GM19324 (cell line): Measurements from ENCODE around the gene FAM120A.

Source experiments
- ATAC-seq: cut with Tn5 transposase; IDR thresholded peaks from one replicate; pipeline ENCODE4 v1.9.1; 2021; ENCODE audit warnings: mild to moderate bottlenecking, moderate library complexity; ENCODE audit not compliant: unreplicated experiment, low FRiP score

FAM120A gene

DNA sequence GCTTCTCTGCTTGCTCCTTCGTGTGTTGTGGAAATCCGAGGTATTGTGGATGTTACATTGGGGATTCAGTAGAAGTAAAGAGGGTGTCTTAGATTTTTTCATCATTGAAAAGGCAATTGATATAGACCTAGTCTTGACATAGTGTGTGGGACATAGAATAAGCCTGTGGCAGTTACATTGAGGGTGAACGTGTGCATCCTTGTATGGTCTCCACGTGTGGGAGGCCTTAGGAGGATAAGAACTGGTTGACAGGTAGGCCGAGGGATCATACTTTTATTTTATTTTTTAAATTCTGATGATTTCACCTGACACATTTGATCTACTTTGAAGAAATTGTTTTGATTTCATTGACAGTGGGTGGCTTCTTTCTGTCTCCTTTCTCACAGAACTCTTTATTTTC is 18.9 kb downstream of the FAM120A start:
- ATAC-seq: no peak

DNA sequence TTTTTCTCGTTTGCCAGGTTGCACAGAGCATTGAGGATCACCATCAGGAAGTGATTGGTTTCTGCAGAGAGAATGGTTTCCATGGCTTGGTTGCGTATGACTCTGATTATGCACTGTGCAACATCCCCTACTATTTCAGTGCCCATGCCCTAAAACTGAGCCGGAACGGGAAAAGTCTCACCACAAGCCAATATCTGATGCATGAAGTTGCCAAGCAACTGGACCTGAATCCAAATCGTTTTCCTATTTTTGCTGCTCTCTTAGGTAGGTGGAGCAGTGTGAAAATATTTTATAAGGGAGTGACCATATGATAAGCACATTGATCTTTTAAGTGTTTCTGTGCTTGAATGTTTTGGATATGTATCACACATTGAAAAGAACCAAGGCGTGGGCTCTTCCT is 19.6 kb downstream of the FAM120A start:
- no peak for ATAC-seq

- ATAC-seq: no peak
These were observed 21.9 kb downstream of the FAM120A start for GRCh38 chr9:93473411-93473810.

- no peak for ATAC-seq
These were observed 23.6 kb downstream of the FAM120A start for GRCh38 chr9:93475108-93475507.

DNA sequence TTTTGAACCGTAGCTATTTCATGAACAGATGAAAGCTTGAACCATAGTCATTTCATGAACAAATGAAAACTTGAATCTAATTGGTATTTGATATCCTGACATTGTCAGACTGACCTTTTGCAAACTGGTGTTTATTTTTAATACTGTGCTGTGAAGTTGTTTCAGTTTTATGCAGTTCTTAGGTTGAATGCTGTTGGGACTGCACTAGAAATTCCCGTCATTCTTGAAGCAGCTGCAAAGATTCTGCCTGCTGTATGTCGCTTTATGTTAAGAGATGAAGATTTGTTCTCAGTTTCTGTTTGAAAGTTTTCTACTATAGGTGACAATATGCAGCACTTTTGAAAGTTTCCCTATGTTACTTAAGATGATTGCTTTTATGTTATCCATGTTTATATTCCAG is 24.4 kb downstream of the FAM120A start:
- no peak for ATAC-seq

DNA sequence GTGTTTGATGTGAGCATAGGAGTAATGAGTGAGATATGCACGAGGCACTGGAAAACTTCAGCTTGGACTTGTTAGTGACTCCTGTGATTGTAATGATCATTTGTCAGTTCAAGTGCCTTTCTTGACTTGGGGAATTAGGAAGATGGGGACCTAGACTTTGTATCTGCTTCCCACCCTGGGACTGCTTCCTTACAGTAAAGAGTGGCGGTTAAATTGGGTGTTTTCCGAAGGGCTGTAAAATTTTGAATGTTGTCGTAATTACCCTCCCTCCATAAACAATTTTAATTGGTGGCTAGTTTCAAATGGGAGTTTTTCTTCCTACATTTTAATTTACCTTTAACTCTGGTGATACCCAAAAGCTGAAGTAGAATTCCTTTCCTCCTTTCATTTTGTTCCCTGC is 25.4 kb downstream of the FAM120A start:
- no peak for ATAC-seq

DNA sequence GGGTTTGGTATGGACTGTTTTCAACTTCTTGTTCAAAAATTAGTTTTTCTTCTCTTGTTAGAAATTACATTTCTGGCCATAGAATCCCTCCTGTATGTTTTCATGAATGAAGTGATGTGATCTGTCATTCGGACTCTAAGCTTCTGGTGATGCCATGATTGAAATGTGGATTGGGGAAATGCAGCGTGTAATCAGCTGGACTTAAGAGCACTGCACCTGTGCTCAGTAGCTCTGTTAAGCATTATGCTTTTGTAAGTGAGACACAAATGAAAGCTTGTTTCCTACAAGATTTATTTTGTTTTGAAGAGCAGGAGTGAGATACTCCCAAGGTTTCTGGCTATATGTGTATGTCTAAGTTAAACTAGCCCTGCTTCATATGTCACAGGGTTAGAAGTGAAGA is 25.9 kb downstream of the FAM120A start:
- ATAC-seq: no peak

GRCh38 chr9:93479726-93480125 is 28.2 kb downstream of the FAM120A start:
- no peak for ATAC-seq

DNA sequence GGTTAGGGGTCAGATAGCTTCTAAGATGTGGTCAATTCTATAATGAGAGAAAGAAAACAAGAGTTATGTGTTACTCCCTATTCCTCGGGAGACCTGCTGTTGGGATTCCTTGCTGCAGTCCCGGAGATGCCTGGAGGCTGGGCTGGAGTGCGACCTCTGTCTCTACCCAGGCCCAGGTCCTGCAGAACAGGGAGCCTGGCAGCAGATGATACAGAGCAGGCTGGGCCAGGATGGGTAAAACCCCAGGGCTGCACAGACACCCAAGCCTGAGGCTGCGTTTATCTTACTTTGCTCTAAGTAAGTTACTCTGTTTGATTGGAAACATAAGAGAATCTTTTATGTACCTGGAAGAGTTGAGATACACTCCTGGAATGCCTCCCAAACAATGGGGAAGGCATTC is 28.8 kb downstream of the FAM120A start:
- ATAC-seq: no peak

DNA sequence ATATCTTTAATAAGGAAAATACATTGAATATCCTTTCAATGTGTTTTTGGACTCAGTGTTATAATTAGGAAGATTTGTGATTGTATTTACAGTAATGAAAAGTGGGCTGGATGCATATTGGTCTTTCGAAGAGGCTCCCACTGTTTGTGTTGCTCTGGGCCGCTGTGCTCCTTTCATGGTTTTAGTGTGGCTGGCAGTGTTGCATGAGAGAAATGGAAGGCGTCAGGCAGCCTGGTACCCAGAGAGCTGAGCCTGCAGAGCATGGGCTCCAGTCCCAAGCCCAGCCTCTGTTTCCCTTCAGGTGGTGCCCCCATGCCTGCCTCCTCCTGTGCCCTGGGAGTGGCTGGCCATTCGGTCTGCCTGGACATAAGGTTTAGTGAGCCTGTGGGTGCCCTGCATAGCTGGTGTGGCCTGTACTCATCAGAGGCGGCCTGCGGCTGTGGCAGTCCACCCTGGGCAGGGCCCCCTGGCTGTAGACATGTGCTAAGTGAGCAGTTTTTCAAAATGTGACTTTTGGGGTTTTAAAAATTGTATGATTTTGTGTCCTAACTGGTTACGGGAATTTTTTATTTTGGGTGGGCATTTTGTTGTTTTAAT is 29.3 kb downstream of the FAM120A start:
- no peak for ATAC-seq

DNA sequence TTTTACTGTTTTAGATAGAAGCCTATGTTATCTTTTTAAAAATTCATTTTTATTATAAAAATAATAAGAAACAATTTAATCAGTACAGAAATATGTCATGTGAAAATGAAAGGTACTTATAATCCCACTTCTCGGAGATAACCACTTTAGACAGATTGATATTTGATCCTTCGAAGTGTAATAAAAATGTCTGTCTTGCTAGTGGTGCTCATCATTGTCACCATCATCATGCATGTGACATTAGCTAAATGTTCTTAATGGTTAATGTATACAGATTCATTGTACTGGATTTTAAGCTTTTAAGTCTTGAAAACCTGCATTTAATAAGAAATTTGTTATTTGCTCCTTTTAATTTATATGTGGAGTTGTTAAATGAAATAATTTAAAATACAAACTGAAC is 32.0 kb downstream of the FAM120A start:
- ATAC-seq: no peak

DNA sequence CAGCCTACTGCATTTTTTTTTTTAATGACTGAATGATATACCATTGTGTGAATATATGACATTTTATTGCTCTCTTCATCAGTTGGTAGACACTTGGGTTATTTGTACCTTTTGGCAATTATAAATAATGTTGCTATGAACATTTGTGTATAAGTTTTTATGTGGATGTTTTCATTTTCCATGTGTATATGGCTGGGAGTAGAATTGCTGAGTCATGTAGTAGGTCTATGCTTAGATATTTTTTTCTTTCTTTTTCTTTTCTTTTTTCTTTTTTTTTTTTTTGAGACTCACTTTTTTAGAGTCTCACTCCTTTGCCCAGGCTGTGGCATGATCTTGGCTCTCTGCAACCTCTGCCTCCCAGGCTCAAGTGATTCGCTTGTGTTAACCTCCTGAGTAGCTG is 34.8 kb downstream of the FAM120A start:
- no peak for ATAC-seq

GRCh38 chr9:93488244-93488643 is 36.8 kb downstream of the FAM120A start:
- no peak for ATAC-seq

DNA sequence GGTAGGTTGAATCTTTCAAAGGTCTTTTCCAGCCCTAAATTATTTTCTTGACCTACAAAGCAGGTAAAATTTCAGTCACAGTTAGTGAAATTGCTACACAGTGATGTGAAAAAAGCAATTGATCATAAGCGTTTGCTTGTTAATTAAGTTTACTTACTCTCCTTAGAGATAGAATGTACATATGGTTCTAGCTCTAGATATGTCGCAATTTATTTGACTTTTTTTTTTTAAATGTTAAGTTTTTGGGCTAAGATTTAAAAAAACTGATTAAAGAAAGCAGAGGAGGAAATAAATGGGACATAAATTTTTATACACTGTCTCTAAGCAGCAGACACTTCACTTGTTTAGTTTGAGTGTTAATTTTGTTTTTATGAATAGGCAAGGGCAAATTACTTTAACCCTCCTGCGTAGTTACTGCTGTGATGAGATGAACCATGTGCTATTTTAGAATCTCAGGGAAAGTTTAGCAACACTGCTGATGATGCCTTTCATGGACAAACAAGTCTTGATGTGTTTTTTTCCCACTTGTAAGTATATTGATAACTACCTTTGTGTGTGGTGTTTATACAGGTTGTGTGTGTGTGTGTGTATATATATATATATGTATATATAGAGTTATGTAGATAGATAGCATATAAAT is 40.2 kb downstream of the FAM120A start:
- ATAC-seq: no peak

GRCh38 chr9:93492327-93492726 is 40.8 kb downstream of the FAM120A start:
- no peak for ATAC-seq

DNA sequence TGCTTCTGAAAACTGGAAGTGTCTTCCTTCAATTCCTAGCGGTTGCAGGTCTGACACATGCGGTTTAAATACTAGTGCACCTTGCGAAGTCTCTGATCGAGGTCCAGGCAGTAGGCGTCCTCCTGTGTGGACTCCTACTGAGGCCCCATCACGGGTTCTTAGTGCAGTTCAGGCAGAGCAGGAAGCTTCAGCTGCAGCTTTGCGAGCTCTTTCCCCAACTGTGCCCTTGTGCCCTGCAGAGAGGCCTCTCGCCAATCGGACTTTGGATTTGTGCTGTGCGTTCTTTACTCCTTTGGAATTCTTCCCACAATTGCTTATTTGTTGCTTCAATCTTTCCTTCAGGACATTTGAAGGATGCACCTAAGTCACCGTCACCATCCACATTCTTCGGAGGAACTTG is 42.5 kb downstream of the FAM120A start:
- no peak for ATAC-seq

GRCh38 chr9:93496285-93496684 is 44.8 kb downstream of the FAM120A start:
- no peak for ATAC-seq

- no peak for ATAC-seq
These were observed 49.2 kb downstream of the FAM120A start for GRCh38 chr9:93500571-93501298.

DNA sequence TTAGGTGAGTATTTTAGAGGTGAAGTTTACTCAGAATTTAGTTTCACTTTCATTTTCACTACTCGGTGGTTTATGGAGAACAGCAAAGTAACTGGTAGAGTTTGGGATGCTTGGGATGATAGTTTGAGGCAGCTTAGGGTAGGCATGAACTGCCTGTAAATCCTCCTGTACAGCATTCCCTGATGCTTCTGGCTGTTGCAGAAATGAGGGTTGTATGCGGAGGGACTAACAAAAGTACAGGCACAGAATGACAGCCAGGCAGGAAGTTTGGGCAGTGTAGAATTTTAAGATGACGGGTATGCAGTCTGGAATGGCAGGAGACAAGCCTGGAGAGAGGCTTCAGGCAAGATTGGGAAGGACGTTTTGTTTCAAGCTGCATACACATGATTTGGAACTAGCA is 49.9 kb downstream of the FAM120A start:
- ATAC-seq: no peak

GRCh38 chr9:93503381-93503780 is 51.9 kb downstream of the FAM120A start:
- ATAC-seq: no peak

- no peak for ATAC-seq
These were observed 54.2 kb downstream of the FAM120A start for GRCh38 chr9:93505541-93506132.

DNA sequence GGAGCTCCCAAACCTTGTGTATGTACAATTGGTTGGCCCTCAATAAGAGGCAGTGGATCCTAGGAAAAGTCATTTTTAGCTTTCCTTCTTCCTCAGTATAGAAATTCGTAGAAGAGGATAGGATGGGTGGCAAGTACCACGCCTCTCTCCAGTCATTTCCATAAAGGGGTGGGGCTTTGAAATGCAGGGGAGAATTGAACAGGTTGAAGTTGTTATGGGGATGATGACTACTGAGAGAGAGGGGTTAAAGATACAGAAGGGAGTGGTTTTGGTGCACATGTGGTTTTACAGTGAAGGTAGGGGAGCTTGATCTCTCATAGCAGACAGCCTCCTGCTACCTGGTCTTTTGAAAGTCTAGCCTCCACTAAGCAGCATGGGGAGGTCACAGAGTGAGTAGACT is 56.3 kb downstream of the FAM120A start:
- no peak for ATAC-seq
